HG02938 (cell line): ENCODE results near the gene PLEKHF1.
"Not testable (repeated sequence)": the region's sequence is repeated elsewhere in the genome, so short reads cannot be mapped to it uniquely, and the experiment has no call there.

Experiments used
- ATAC-seq: cut with Tn5 transposase; IDR thresholded peaks from one replicate; pipeline ENCODE4 v1.9.1; 2021; ENCODE audit warnings: mild to moderate bottlenecking, moderate library complexity; ENCODE audit not compliant: unreplicated experiment

Gene PLEKHF1

DNA sequence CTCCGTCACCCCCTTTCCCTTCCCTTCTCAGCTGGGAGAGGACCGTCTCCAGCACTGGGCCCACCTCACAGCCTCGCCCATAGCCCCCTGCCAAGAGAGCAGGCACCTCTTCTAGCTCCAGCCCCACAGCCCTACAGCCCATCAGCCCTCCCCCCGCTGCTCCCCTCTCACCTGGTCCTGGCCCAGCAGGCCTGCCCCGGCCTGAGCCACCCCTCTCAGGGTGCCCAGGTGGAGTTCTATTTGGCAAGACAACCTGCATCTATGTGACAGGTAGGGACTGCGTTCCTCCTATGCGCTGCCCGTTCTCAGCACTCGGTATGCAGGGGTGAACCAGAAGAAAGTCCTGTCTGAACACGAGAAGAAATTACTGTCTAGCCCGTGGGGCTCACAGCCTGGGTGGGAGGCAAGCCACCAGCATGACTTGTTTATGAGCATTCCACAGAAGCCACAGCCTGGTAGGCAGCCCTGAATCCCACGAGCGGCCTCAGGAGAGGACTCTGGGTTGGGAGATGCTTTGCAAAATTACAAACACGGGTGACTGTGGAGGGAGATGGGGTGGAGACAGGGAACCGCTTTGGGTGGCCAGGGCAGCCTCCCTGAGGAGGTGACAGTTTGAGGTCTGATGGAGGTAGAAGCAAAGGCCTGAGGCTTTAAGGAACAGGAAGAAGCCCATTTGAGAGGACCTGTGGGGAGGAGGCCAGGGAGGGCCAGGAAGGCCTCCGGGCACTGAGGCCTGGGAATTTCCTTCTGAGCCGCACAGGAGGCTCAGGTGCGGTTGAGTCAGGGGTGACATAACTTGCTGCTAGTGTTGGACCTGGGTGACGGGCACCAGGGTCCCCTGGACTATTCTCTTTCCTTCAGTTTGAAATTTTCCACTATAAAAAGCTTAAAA, 1.2 kb upstream of the PLEKHF1 start:
- no peak for ATAC-seq

DNA sequence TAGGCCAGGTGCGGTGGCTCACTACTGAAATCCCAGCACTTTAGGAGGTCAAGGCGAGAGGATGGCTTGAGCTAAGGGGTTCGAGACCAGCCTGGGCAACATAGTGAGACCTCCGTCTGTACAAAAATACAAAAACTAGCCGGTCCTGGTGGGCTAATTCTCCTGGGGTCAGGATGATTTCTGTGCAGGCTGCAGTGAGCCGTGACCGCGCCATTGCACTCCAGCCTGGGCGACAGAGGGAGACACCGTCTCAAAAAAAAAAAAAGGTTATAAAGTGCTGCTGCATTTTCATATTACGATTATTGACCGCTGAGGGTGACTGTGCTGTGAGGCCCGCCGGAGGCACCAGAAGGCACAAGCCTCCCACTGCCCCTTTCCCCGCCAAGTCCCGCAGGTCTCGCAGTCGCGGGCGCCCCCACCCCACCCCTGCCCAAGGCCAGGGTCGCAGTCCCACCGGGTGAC, 477 bp upstream of the PLEKHF1 start:
- ATAC-seq: peak; percentile 27

DNA sequence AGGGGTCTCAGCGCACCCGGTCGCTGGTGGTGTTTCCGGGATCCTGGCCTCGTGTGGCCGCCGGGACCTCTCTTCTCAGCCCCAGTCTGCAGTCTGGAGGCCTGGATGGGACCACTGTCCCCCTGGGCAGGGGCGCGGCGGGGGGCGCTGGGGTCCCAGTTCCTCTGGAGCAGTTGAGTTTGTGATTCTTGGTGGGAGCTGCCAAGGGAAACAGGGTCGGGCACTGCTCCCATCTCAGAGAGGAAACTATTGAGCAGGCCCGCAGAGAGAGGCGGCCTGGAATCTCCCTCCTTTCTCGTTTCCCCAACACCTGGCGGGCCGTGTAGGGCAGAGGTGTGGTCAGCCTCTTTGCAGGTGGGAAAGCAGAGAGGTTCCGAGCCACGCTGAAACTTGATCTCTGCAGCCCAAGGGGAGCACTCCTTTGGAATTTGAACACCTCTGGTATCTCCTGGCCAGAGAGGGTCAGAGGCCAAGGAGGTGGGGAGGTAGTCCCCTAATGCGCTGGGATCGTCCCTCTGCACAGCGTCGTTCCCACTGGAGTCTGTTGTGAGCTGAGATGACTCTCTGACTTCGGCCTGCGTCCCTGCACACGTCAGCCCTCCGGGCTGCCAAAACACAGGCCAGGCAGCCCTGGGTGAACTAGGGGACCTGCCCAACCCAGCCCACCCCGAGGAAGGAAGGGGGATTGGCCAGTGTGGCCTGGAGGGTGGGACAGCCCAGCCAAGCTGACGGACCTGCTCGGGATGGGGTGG, 741 bp downstream of the PLEKHF1 start:
- ATAC-seq: peak; percentile 19

DNA sequence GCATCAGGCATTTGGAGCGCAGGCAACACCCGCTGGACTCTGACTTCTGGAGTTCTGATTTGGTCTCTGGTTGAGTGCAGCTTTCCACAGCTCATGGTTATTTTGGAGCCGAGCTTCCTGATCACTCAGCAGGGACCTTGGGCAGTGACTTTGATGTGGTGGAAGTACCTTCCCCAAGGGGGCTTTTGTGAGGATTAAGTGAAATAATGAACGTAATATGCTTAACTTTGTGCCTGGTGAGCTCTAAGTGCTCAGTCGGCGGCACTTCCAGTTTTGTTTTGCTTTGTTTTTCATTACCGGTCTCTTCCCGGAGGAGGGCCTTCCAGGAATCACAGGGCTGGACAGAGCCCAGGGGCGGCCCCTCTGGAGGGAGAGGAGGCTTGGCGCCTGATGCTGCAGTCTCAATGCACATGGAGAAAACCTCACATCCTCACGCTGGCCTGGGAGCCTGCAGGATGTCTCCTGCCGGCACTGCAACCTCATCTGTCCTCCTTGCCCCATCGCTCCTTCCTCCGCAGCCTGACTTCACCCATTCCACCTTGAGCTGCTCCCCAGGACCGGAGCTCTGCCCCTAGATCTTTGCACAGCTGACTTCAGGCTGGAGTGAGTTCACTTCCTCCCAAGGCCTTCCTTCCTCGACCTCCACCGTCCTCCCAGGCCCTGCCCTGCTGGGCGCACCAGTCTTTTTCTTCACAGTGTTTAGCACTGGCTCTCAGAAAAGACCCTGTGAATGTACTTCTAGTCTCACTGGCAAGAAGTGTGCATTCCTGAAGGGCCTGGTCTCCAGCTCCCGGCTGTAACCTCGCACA, 1.5 kb downstream of the PLEKHF1 start:
- ATAC-seq: no peak

DNA sequence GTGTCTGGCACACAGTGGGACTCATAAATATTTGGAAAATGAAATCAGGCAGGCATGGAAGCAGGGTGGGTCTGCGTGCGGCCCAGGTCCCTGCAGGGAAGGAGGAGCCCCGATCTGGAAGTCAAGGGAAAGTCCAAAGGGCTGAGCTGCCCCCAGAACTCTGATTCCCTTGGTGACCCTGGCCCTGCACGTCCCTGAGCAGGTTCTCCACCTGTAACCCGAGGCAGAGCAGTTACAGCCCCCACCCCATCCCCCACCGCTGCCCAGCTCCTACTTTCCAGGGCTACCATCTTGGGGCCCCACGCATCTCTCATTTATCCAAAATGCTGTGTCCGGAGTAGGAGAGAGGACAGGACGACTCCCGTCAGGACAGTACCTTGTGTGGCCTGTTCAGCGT, 2.1 kb downstream of the PLEKHF1 start:
- no peak for ATAC-seq

DNA sequence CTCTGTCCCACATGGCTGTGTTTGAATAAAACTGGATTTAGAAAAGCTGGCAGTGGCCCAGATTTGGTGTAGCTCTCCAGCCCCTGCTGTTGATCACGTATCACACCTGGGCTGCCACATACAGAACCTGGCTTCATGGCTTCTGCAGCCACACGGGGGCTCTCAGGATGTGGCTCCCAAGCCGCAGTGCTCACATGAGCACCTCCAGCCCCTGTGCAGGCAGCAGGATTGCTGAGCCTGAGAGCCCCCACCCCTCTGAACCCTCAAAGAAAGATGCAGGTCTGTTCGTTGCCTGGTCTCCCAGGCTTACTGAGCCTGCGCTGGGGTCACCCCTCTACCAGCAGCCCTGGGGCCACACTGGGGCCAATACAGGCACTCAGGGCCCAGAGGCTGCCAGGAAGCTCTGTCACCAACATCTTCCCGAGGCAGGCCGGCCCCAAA, 2.7 kb downstream of the PLEKHF1 start:
- ATAC-seq: no peak

DNA sequence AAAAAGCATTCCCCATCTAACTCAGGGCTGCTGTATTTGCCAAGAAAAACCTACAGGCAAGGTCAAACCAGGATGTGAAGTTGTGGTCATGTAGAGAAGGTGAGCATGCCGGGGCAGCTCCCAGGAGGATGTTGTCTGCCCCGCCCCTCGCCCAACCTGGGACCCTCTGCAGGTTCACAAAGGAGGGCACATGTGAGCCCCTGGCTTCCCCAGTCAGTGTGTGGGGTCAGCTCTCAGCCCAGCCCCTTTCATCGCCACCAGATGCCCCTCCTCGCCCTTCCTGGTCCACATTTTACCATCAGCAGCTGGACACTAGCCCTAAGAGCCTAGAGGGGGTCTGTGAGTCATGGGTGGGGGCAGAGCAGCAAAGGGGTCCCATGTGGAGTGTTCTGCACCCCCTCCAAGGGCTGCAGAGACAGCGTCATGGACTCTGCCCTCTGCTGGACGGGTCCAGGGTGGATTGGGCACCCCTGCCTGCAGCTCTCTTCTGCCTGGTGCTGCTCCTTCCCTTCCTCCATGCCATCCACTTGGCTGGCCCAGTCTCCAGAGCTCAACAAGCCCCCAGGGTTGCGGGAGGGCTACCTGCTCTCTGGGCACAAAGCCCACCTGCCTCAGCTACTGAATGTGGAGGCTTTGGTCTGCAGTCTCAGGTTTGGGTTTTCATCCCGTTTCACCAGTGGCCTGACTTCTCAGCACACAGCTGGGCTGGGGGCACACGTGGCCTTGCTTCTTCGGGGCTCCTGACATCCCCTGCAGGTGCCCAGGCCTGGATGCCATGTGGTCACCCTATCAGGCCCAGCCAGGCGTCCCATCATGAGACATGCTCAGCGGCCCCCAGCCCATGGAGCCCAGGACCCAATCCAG, 3.7 kb downstream of the PLEKHF1 start:
- ATAC-seq: no peak

DNA sequence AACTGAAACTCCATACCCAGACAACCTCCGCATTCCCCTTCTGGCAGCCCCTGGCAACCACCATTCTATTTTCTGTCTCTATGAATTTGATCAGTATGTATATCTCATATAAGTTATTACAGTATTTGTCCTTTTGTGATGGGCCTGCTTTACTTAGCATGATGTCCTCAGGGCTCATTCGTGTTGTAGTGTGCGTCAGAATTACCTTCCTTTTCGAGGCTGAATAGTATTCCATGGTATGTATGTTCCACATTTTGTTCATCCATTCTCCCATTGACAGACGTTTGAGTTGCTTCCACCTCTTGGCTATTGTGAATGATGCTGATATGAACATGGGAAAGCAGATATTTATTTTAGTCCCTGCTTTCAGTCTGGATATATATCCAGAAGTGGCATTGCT, 5.0 kb downstream of the PLEKHF1 start:
- no peak for ATAC-seq

DNA sequence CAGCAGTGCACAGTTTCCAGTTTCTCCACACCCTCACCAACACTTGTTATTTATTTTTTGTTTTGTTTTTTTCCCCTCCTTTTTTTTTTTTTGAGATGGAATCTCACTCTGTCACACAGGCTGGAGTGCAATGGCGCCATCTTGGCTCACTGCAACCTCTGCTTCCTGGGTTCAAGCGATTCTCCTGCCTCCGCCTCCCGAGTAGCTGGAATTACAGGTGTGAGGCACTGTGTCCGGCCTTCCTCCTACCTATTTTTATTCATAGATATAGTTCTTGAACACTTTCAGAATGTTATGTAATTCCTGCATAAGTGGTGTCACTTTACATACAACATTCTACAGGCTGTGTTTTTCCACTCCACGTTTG, 5.7 kb downstream of the PLEKHF1 start:
- not testable (repeated sequence) for ATAC-seq

DNA sequence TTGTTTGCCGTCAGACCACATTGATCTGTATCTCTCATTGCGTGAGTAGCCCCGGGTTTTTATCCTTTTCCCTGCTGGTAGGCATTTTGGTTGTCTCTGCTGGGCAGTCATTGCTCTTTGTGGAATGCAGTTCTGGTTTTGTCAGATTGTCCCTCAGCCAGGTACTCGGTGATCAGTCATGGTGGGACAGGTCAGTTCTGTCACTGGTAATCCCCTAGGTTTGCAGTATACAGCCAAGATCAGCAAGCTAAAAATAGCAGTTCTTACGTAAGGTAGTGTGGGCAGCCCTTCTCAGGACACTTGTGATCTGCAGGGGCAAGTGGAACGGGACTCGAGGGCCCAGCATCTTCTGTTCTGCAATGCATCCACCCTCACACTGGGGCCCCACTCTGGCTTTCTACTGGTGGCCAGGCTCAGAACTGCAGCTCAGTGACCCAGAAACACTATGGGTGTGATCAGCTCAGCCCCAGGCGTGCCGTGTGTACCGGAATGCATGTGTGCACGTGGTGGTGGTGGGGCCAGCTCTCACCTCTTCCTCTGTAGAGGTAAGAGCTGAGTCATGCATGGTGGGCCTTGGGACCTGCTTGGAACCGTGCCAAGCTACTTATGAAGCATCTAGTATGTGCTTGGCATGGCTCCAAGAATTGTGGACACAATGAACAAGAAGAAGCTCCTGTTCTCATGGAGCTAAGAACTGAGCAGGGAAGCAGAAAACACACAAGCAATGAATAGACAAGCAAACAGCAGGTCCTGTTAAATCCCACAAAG, 6.3 kb downstream of the PLEKHF1 start:
- ATAC-seq: peak; percentile 75

DNA sequence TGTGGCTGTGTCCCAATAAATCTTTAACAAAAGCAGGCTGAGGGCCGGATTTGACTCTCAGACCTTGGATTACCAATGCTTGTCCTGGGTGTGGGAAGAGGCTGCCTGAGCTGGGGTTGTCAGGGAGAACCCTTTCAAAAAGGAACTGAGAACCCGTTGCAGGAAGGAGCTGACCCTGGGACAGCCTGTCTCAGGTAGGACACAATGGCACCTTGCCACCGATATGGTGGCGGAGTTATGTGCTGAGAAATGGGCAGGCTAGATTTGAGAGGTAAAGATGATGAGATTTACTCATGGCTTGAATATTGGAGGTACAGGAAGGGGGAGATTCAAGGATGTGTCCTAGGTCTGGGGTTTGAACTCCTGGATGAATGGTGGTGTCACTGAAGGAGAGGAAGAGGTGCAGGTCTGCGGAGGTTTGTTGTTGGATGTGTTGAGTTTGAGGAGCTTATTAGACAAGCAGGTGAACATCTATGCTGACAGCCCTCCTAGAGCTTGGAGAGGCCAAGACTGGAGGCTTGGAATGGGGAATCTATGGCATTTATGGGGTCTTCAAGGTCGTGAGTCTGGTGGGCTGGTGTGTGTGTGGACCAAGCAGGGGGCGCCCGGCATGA, 7.2 kb downstream of the PLEKHF1 start:
- ATAC-seq: no peak

DNA sequence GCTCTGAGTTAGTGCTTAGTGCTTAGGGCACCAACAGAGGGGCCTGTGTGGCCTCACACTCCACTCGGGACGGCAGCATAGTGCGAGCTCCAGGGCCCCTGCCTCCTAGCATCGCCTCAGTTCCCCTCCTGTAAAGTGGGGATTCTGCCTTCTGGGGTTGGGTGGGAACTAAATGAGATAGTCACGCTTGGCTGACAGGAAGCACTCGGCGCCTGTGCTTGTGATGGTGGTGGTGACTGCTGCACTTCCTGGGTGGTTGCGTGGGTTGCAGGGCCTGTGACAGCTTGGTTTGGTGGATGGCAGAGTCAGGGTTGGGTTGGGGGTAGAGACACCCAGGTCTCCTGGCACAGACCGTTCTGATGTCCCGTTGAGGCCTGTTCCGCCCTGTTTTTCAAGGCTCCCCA, 7.7 kb downstream of the PLEKHF1 start:
- no peak for ATAC-seq

DNA sequence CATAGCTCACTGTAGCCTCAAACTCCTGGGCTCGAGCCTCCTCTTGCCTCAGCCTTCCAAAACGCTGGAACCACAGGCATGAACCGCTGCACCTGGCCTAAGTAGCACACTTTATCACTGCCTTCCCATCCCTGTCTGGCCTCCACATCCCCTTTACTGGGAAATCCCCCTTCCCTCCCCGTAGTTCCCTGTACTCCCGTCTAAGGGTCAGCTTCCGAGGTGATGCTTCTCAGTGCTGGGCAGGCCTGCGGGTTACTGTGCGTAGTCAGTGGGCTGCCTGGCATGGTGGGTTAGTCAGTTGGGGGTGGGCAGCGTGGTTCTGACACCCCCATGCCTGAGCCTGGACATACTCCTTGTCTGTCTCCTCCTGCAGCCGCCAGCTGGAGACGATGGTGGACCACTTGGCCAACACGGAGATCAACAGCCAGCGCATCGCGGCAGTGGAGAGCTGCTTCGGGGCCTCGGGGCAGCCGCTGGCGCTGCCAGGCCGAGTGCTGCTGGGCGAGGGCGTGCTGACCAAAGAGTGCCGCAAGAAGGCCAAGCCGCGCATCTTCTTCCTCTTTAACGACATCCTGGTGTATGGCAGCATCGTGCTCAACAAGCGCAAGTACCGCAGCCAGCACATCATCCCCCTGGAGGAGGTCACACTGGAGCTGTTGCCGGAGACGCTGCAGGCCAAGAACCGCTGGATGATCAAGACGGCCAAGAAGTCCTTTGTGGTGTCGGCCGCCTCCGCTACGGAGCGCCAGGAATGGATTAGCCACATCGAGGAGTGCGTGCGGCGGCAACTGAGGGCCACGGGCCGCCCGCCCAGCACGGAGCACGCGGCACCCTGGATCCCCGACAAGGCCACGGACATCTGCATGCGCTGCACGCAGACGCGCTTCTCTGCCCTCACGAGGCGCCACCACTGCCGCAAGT, 8.4 kb downstream of the PLEKHF1 start:
- ATAC-seq: no peak

DNA sequence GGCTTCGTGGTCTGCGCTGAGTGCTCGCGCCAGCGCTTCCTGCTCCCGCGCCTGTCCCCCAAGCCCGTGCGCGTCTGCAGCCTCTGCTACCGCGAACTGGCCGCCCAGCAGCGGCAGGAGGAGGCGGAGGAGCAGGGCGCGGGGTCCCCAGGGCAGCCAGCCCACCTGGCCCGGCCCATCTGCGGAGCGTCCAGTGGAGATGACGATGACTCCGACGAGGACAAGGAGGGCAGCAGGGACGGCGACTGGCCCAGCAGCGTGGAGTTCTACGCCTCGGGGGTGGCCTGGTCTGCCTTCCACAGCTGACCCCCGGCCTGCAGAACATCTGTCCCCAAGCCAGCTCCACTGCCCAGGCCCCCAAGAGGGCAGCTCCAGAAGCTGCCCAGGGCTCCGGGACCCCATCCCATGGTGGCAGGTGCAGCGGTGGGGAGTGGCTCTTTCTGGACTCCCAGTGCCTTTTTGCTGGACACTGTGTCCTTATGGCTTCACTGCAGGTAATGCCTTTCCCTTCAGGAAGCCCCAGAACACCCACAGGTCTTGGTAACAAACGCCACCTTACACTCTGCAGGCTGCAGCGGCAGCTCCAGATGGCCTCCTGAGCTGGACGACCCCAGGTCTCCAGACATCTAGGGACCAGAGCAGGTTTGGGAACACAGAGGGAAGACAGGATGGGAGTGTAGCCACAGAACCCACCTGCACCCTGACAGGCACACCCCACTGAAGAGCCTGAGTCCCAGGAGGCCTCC, 9.3 kb downstream of the PLEKHF1 start:
- ATAC-seq: no peak

DNA sequence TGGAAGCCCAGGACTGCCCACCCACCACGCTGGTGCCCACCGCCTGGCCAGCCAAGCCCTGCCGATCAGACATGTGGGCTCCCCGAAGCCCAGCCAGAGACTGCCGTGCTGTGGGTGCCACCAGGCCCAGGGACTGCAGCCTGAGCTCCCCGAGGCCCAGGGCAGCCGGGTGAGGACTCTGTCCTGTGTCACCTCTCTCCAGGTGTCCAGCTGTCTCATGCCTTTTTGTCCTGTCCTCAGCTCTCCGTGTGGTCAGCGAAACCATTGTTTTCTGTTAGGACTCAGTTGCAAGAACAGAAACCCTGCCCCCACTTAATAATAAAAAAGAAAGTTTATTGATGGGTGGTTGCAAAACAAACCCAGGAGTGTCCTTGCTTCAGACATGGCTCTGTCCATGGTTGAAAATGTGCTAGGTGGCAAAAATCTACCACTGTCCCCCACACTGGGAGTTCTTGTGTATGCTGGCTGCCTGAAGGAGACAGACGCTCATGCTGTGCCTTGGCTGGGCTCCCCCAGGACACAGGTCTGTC, 9.9 kb downstream of the PLEKHF1 start:
- ATAC-seq: no peak

DNA sequence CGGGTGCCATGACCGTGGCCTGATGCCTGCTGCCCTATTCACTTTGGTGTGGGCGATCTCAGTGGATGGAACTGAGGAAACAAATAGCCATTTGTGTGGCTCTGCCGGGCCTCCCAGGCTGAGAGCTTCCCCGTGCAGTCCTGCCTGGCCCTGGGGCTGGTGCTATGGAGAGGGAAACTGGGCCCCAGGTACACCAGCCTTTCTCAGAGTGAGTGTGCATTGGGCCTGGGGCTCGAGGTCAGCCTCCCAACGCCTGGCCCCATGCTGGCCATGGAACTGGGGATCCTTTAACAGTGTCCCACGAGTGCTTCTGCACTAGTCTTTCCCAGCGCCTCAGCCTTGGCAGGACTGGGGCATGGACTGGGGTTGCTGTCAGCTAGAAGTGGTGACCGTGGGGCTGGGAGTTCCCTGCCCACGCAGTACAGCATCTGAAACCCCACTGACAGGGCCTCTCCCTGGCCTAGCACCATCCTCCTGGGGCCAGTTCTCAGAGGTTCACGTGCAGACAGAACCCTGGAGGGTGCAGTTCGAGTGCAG, 10.5 kb downstream of the PLEKHF1 start:
- ATAC-seq: no peak

DNA sequence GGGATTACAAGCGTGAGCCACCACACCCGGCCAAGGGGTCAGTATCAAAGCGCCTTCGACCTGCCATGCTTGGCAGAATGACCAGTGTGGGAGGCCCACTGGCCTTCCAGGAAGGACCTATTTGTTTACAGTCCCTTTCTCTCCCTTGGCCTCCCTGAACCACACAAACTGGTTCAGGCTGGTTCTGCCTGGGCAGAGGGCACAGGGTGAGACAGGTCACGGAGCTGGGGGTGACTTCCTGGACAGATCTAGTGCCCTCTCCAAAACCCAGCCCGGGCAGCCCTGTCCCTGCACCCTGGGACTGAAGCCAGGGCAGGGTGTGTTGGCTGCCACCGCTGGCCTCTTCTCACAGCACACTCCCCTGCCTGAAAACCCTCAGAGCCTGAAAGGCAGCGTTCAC, 11.3 kb downstream of the PLEKHF1 start:
- no peak for ATAC-seq
